HG02884 (cell line): ENCODE data around the gene OTX1.

ENCODE experiments used
- ATAC-seq: cut with Tn5 transposase; IDR thresholded peaks from one replicate; pipeline ENCODE4 v1.9.1; 2021; ENCODE audit warnings: mild to moderate bottlenecking, moderate library complexity; ENCODE audit not compliant: unreplicated experiment

The OTX1 gene

DNA sequence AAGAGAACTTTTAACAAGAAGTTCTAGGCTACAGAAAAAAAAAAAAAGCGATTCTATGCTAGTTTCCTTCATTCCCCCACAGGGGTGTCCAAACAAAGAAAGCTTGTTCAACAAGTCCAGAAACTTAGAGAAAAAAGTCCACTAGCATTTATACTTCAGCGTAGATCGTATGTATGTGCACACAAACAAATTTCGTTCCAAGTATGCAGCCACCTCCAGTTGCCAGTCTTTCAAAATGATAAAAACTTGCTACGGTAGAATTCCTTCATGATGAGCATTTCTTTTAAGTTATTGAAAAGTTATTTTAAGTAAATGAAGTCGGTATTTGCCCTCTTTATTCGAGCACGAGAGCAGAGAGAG is 3.7 kb upstream of the OTX1 start:
- ATAC-seq, result no peak

- no peak for ATAC-seq
Observed at GRCh38 chr2:63047321-63048279, 3.0 kb upstream of the OTX1 start.

- ATAC-seq, result no peak
Observed at GRCh38 chr2:63048367-63049171, 2.1 kb upstream of the OTX1 start.

- no peak for ATAC-seq
Observed at GRCh38 chr2:63049211-63049969, 1.2 kb upstream of the OTX1 start.

DNA sequence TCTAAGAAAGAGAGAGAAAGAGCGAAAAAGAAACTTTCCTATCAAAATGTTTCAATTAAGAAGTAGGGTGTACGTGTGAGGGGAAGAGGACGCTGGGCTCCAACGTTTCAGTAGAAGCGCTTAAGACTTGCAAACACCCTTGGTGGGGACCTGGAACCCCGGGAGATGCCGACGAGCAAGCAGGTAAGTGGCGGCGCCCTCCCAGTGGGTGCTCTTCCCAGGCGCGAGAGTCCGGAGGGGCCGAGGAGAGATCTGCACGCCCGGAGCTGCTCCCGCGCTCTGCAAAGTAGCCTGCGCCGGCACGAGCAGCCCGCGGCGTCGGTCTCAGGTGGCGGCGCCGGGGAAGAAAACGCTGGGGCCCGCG is 678 bp upstream of the OTX1 start:
- peak; percentile 29 for ATAC-seq

- no peak for ATAC-seq
Observed at GRCh38 chr2:63051042-63051794, 588 bp downstream of the OTX1 start.

GRCh38 chr2:63051795-63052333 is 1.2 kb downstream of the OTX1 start:
- ATAC-seq, result no peak

DNA sequence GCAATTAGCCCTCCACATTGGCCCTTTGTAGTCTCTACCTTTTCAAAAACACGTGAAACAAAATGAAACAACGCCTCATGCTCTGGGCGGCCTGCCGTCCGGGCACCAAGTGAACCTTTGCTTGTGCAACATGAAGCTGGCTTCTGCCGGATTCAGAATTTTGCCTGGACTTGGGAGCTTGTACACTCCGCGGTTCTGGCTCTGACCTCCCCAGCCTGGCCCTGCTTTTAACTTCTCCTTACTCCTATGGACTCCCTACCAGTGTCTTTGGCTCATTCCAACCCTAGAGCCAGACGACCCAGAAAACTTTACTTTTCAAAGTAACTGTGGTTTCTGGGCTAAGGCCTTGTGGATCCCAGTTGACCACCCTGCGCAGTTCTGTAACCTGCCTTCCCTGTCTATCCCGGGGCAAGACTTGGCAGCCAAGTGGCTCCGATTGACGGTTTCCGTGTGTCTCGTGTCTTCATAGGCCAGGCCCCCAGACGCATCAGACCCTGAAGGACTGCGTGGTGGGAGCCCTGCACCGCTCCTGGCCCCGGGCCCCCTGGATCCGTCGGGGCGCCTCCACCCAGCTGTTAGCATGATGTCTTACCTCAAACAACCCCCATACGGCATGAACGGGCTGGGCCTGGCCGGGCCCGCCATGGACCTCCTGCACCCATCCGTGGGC is 1.9 kb downstream of the OTX1 start:
- ATAC-seq, result no peak

DNA sequence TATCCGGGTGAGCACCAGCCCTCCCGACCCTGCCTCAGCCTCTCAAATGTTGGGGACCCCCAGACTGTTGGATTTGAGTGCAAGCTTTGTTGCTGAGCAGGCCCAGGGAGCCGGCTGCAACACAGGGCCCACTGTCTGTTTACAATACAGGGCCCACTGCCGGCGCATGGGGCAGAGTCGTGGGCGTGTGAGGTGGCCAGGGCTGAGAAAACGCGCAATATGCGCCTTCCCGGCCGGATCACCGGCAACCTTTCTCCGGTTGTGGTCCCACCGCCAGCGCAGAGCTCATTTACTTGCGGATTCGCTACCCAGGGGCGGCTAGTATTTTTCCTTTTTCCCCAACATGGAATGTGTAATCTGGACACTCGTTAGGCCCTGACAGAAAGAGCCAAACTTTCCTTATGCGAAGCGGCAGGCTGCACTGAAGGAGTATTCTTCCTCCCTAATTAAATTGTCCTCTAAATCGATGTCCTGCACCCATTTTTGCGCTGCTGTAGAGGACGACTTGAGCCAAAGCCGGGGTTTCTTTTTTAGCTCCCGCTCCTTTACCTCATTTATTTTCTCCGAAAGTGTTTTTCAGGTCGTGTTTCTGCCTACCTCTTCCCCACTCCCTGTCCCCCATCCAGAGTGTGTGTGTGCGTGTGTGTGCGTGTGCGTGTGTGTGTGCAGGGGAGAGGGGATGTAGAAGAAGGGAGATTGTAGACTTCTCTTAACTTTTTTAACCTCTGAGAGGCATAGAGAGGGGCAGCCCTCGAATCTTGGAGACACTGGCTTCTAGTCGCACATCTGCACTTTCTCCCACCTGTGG is 2.7 kb downstream of the OTX1 start:
- no peak for ATAC-seq

- ATAC-seq, result no peak
Observed at GRCh38 chr2:63053889-63054602, 3.4 kb downstream of the OTX1 start.

DNA sequence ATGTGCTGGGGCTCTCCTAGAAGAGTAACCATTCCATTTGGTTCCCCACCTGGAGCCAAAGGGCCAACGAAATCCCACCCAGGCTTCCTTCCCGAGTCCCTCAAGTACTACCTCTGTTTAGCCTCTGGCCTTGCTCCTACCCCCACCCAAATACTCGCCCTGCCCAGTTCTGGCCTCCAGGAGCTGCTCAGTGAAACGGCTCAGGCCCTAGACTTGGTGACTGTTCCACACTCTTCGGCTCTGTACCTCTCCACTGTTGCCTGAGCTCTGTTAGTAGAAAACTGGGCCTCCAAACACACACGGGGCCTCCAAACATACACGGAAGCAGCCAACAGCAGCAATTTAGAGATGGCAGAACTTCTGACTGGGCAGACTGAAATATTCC is 4.2 kb downstream of the OTX1 start:
- no peak for ATAC-seq

DNA sequence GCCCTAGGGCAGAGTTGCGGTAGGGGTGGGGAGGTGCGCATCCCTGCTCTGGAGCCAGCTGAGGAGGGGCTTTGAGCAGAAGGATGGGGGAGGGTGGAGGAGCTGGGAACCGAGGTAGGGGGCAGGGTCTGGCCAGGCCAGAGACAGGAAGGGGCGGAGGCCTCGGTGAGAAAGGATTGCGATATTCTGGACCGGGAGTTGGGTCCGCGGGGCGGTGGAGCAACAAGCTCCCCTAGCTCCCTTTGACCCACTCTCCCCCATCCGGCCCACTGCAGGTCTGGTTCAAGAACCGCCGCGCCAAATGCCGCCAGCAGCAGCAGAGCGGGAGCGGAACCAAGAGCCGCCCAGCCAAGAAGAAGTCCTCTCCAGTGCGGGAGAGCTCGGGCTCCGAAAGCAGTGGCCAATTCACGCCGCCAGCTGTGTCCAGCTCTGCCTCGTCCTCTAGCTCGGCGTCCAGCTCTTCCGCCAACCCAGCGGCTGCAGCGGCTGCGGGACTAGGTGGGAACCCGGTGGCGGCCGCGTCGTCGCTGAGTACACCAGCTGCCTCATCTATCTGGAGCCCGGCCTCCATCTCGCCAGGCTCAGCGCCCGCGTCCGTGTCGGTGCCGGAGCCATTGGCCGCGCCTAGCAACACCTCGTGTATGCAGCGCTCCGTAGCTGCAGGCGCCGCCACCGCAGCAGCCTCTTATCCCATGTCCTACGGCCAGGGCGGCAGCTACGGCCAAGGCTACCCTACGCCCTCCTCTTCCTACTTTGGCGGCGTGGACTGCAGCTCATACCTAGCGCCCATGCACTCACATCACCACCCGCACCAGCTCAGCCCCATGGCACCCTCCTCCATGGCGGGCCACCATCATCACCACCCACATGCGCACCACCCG is 4.8 kb downstream of the OTX1 start:
- ATAC-seq, result no peak

DNA sequence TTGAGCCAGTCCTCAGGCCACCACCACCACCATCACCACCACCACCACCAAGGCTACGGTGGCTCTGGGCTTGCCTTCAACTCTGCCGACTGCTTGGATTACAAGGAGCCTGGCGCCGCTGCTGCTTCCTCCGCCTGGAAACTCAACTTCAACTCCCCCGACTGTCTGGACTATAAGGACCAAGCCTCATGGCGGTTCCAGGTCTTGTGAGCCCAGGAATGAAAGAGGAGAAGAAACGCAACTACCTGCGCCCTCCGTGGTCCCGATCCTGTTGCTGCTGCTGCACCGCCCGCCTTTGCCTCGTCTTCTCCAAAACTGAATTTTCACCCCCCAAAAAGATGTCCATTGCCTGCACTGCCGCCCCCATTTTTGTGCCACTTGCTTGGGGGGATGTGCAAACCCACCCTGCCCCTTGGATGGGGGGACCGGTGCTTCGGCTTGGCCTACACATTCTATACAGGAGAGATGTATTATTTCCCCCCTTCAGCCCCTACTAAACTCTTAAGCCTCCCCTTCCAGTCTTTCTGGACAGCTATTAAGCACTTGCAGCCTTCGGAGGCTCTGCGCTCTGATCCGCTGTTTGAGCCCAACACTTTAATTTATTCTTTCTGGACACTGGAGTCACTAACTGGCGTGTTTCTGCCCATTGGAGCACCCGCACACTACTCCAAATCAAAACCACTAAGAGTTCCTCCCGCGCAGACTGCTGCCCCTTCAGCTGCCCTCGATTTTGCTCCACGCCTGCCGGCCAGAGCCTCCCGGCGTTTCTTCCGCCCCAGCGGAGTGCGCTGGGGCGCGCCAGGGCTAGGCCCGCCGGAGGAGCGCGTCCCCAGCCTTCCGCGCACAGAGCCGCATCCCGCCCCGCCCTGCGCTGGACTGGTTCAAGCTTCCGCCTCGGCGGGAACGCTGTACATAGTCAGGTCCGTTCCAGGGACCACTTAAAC is 5.7 kb downstream of the OTX1 start:
- ATAC-seq, result no peak

GRCh38 chr2:63057249-63058143 is 6.9 kb downstream of the OTX1 start:
- no peak for ATAC-seq
